Chondrocyte (in vitro differentiated cells): ENCODE results near the gene INPP5K. TPM values are rescaled to one million over a fixed set of nuclear protein-coding genes. Genes with fewer than 3 reads are reported as not detected.
A peak's percentile ranks its signal among the peaks of the same experiment; 100 is the strongest.

ENCODE experiments used
- DNase-seq: peaks from one replicate; pipeline ENCODE4 v3.0.0; 2021; ENCODE audit warnings: mixed read lengths, low spot score
- H3K27ac Mint-ChIP-seq: one replicate; pipeline ENCODE4 v1.8.0; 2021; ENCODE audit warnings: mild to moderate bottlenecking, moderate library complexity, mixed read lengths; ENCODE audit not compliant: unreplicated experiment
- H3K27me3 Mint-ChIP-seq: 2 replicates; pipeline ENCODE4 v1.8.0; 2021; ENCODE audit warnings: low read depth, mixed read lengths
- H3K36me3 Mint-ChIP-seq: 2 replicates; pipeline ENCODE4 v1.8.0; 2021; ENCODE audit warnings: low read depth, mixed read lengths
- H3K4me1 Mint-ChIP-seq: 2 replicates; pipeline ENCODE4 v1.8.0; 2021; ENCODE audit warnings: low read depth, mild to moderate bottlenecking, mixed read lengths
- H3K4me3 Mint-ChIP-seq: one replicate; pipeline ENCODE4 v1.8.0; 2021; ENCODE audit warnings: mild to moderate bottlenecking, moderate library complexity, mixed read lengths; ENCODE audit not compliant: unreplicated experiment
- H3K9me3 Mint-ChIP-seq: 2 replicates; pipeline ENCODE4 v1.8.0; 2021; ENCODE audit warnings: low read depth, mixed read lengths
- total RNA-seq: library from RNA; stranded (reverse); gene quantifications from 3 replicates; pipeline ENCODE4 v1.2.1, GENCODE V29; 2021
- TF ChIP-seq, protein P1 (sequence below): fragments of 200-600 bp; sonication (generic); IDR thresholded peaks from 2 replicates; pipeline ENCODE4 v1.5.0; 2021; ENCODE audit warnings: antibody characterized with exemption, mild to moderate bottlenecking, moderate library complexity

The INPP5K gene
- total RNA-seq, 1 donor from 2014 or later, result 34.3 TPM

DNA sequence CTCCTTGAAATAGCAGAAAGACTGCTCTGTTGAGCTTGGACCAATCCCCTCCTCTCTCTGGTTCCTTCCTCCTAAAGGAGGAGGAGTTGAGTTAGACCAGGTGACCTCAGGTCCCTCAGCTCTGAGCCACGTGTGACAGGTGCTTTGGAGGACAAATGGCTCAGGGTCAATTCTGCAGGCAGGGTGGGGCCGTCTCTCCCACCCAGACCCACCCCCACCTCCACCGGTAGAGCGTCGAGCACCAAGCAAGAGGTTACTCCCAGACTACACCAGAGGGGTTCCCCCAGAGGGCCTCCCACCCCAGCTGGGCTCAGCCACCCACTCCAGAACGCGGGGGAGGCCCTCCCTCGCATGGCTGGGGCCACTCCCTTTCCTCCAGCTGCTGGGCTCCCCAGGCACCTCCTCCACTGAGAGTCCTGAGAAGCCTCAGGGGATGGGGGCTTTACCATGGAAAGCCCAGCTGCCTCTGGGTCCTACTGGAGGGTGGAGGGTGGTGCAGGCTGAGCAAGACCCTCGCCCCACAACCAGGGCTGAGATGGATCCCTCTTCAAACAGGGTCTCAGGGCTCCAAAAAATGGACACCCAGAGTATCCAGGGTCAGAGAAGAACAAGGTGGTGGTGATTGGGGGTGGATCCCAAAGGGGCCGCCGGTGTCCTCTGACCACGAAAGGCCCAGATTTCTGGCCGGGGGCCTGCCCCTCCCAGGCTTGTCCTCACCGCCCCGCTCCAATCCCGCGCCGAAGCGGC is 31.6 kb downstream of the INPP5K start:
- H3K9me3 Mint-ChIP-seq, result no peaks in the 10 kb centered on the region
- no peak for DNase-seq
- H3K4me3 Mint-ChIP-seq, result peak overlapping the region; percentile 81
- TF ChIP-seq, protein P1, sequence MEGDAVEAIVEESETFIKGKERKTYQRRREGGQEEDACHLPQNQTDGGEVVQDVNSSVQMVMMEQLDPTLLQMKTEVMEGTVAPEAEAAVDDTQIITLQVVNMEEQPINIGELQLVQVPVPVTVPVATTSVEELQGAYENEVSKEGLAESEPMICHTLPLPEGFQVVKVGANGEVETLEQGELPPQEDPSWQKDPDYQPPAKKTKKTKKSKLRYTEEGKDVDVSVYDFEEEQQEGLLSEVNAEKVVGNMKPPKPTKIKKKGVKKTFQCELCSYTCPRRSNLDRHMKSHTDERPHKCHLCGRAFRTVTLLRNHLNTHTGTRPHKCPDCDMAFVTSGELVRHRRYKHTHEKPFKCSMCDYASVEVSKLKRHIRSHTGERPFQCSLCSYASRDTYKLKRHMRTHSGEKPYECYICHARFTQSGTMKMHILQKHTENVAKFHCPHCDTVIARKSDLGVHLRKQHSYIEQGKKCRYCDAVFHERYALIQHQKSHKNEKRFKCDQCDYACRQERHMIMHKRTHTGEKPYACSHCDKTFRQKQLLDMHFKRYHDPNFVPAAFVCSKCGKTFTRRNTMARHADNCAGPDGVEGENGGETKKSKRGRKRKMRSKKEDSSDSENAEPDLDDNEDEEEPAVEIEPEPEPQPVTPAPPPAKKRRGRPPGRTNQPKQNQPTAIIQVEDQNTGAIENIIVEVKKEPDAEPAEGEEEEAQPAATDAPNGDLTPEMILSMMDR, result peak; percentile 39
- H3K27ac Mint-ChIP-seq, result peak overlapping the region; percentile 93
- H3K36me3 Mint-ChIP-seq, result peaks cover 25% of the 10 kb centered on the region
- no peaks in the 10 kb centered on the region for H3K27me3 Mint-ChIP-seq
- H3K4me1 Mint-ChIP-seq, result peaks cover 43% of the 10 kb centered on the region

DNA sequence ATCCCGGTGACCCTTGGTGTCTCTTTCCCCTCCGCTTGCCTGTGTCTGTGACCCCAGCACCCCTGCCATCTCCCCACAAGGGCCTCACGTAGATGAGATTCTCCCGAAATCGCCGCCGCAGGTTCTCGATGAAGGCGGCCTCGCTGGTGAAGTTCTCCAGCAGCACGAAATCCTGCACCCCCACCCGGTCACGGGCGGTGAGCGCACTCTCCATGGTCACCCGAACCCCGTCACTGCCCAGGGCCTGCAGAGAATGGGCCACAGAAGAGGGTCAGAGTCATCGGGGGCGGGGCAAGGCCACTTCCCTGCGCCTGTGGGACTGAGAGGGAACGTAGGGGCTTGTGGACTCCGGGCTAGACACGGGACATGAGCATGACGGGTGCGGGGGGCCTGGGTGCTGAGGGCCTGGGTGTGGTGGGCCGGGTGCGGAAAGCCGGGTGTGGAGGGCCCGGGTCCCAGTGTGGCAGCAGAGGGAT is 32.3 kb downstream of the INPP5K start:
- H3K27ac Mint-ChIP-seq, result peak overlapping the region; percentile 12
- H3K9me3 Mint-ChIP-seq, result no peaks in the 10 kb centered on the region
- peak overlapping the region; percentile 81 for H3K4me3 Mint-ChIP-seq

DNA sequence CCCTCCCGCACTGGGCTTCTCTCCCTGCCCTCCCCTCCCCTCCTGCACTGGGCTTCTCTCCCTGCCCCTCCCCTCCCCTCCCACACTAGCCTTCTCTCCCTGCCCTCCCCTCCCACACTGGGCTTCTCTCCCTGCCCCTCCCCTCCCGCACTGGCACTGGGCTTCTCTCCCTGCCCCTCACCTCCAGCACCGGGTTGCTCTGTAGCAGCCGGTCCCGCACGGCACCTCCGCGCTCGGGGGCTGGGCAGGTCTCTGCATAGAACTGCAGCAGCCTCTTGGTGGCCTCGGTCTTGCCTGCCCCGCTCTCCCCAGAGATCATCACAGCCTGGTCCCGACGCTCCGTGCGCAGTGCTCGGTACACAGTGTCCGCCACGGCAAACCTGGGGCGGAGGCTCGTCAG is 33.7 kb downstream of the INPP5K start:
- Mint-ChIP-seq H3K9me3 (no peaks in the 10 kb centered on the region), H3K4me3 (no peak overlapping the region), H3K27me3 (no peaks in the 10 kb centered on the region), H3K4me1 (peaks cover 26% of the 10 kb centered on the region), H3K36me3 (peaks cover 32% of the 10 kb centered on the region), H3K27ac (no peak overlapping the region)
- TF ChIP-seq, protein P1, result no peak
- DNase-seq, result no peak

More for the DNA sequence above, 32.3 kb downstream of the INPP5K start:
- no peak for DNase-seq
- Mint-ChIP-seq H3K4me1 (peaks cover 36% of the 10 kb centered on the region), H3K36me3 (peaks cover 29% of the 10 kb centered on the region), H3K27me3 (no peaks in the 10 kb centered on the region)
- TF ChIP-seq, protein P1, result no peak

DNA sequence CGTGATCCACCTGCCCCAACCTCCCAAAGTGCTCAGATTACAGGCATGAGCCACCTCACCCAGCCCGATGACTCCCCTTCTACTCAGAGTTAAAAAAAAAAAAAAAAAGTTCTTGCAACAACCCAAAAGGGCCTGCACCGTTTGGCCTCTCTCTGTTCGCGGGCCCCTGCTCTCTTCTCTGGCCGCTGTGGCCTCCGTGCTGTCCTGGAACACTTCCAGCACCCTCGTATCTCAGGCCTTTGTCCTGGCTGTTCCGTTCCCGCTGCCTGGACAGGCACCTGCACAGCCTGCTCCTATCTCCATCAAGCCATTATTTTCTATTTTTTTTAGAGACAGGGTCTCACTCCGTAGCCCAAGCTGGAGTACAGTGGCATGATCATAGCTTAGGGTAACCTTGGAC is 34.7 kb downstream of the INPP5K start:
- TF ChIP-seq, protein P1, result no peak
- Mint-ChIP-seq H3K4me3 (no peak overlapping the region), H3K4me1 (peaks cover 20% of the 10 kb centered on the region), H3K36me3 (peaks cover 32% of the 10 kb centered on the region), H3K27me3 (no peaks in the 10 kb centered on the region), H3K9me3 (no peaks in the 10 kb centered on the region), H3K27ac (no peak overlapping the region)
- DNase-seq, result no peak

GRCh38 chr17:1480747-1481465 is 35.5 kb downstream of the INPP5K start:
- no peaks in the 10 kb centered on the region for H3K9me3 Mint-ChIP-seq
- no peaks in the 10 kb centered on the region for H3K27me3 Mint-ChIP-seq
- H3K27ac Mint-ChIP-seq, result no peak overlapping the region
- H3K4me3 Mint-ChIP-seq, result no peak overlapping the region
- H3K4me1 Mint-ChIP-seq, result peaks cover 19% of the 10 kb centered on the region
- TF ChIP-seq, protein P1, result no peak
- no peak for DNase-seq
- H3K36me3 Mint-ChIP-seq, result peaks cover 34% of the 10 kb centered on the region
